Measurements from ENCODE around the gene CFDP1.
"Not testable (repeated sequence)": the region's sequence is repeated elsewhere in the genome, so short reads cannot be mapped to it uniquely, and the experiment has no call there.

CFDP1 gene

GRCh38 chr16:75464122-75464918 is 31.0 kb upstream of the CFDP1 start, which contains the start of gene TMEM170A:
Gene TMEM170A, minus strand, starts transcription at chr16:75464689. Its CDS starts 89 bp downstream, at chr16:75464600.
- peak within 1 kb of the TSS; percentile 86 for H3K27ac Mint-ChIP-seq
- H3K4me1 Mint-ChIP-seq (ENCODE audit: low read depth), result peaks cover 44% of the 10 kb centered on the region

GRCh38 chr16:75463389-75464121 is 30.3 kb upstream of the CFDP1 start:
- Mint-ChIP-seq H3K4me1 (ENCODE audit: low read depth) (peaks cover 49% of the 10 kb centered on the region), H3K27ac (peak overlapping the region; percentile 79), H3K4me3 (peak overlapping the region; percentile 89)
- H3K36me3 Mint-ChIP-seq; H3K9me3 Mint-ChIP-seq (ENCODE audit: low read depth); H3K27me3 Mint-ChIP-seq: not testable (repeated sequence)

More at GRCh38 chr16:75464122-75464918, 31.0 kb upstream of the CFDP1 start, which contains the start of gene TMEM170A:
- no peaks in the 10 kb centered on the region for H3K9me3 Mint-ChIP-seq (ENCODE audit: low read depth)
- H3K36me3 Mint-ChIP-seq, result peaks cover 5% of the 10 kb centered on the region
- H3K4me3 Mint-ChIP-seq, result peak within 1 kb of the TSS; percentile 89
- no peaks in the 10 kb centered on the region for H3K27me3 Mint-ChIP-seq

- peaks cover 8% of the 10 kb centered on the region for H3K36me3 Mint-ChIP-seq
- H3K4me1 Mint-ChIP-seq (ENCODE audit: low read depth), result peaks cover 55% of the 10 kb centered on the region
- H3K27me3 Mint-ChIP-seq, result no peaks in the 10 kb centered on the region
- no peaks in the 10 kb centered on the region for H3K9me3 Mint-ChIP-seq (ENCODE audit: low read depth)
- H3K27ac Mint-ChIP-seq, result peak overlapping the region; percentile 79
- H3K4me3 Mint-ChIP-seq, result peak overlapping the region; percentile 89
These were observed 29.5 kb upstream of the CFDP1 start for GRCh38 chr16:75462806-75463205.

- H3K27ac Mint-ChIP-seq, result no peak overlapping the region
- H3K4me1 Mint-ChIP-seq (ENCODE audit: low read depth), result peaks cover 61% of the 10 kb centered on the region
- H3K4me3 Mint-ChIP-seq, result peak overlapping the region; percentile 54
- H3K27me3 Mint-ChIP-seq, result no peaks in the 10 kb centered on the region
- peaks cover 8% of the 10 kb centered on the region for H3K36me3 Mint-ChIP-seq
- no peaks in the 10 kb centered on the region for H3K9me3 Mint-ChIP-seq (ENCODE audit: low read depth)
These were observed 28.3 kb upstream of the CFDP1 start for GRCh38 chr16:75461575-75461974.

GRCh38 chr16:75460446-75460845 is 27.1 kb upstream of the CFDP1 start:
- no peaks in the 10 kb centered on the region for H3K9me3 Mint-ChIP-seq (ENCODE audit: low read depth)
- no peaks in the 10 kb centered on the region for H3K27me3 Mint-ChIP-seq
- peak overlapping the region; percentile 59 for H3K27ac Mint-ChIP-seq
- peaks cover 70% of the 10 kb centered on the region for H3K4me1 Mint-ChIP-seq (ENCODE audit: low read depth)
- H3K4me3 Mint-ChIP-seq, result peak overlapping the region; percentile 4
- H3K36me3 Mint-ChIP-seq, result peaks cover 8% of the 10 kb centered on the region

- Mint-ChIP-seq H3K27ac (peak overlapping the region; percentile 41), H3K27me3 (no peaks in the 10 kb centered on the region), H3K36me3 (peaks cover 8% of the 10 kb centered on the region)
These were observed 26.4 kb upstream of the CFDP1 start for GRCh38 chr16:75459691-75460090.

GRCh38 chr16:75458439-75458838 is 25.1 kb upstream of the CFDP1 start:
- peaks cover 71% of the 10 kb centered on the region for H3K4me1 Mint-ChIP-seq (ENCODE audit: low read depth)

More at GRCh38 chr16:75459691-75460090, 26.4 kb upstream of the CFDP1 start:
- Mint-ChIP-seq H3K4me1 (ENCODE audit: low read depth) (peaks cover 67% of the 10 kb centered on the region), H3K4me3 (peak overlapping the region; percentile 20), H3K9me3 (ENCODE audit: low read depth) (no peaks in the 10 kb centered on the region)

GRCh38 chr16:75458029-75458428 is 24.7 kb upstream of the CFDP1 start:
- peaks cover 8% of the 10 kb centered on the region for H3K36me3 Mint-ChIP-seq
- H3K4me1 Mint-ChIP-seq (ENCODE audit: low read depth), result peaks cover 70% of the 10 kb centered on the region
- H3K27ac Mint-ChIP-seq, result no peak overlapping the region
- no peak overlapping the region for H3K4me3 Mint-ChIP-seq
- H3K9me3 Mint-ChIP-seq (ENCODE audit: low read depth), result no peaks in the 10 kb centered on the region
- H3K27me3 Mint-ChIP-seq, result no peaks in the 10 kb centered on the region

More at GRCh38 chr16:75458439-75458838, 25.1 kb upstream of the CFDP1 start:
- Mint-ChIP-seq H3K27ac (no peak overlapping the region), H3K4me3 (no peak overlapping the region), H3K9me3 (ENCODE audit: low read depth) (no peaks in the 10 kb centered on the region), H3K27me3 (no peaks in the 10 kb centered on the region), H3K36me3 (peaks cover 8% of the 10 kb centered on the region)

- H3K4me1 Mint-ChIP-seq (ENCODE audit: low read depth), result peaks cover 67% of the 10 kb centered on the region
- peaks cover 8% of the 10 kb centered on the region for H3K36me3 Mint-ChIP-seq
- no peaks in the 10 kb centered on the region for H3K27me3 Mint-ChIP-seq
- no peak overlapping the region for H3K27ac Mint-ChIP-seq
- no peaks in the 10 kb centered on the region for H3K9me3 Mint-ChIP-seq (ENCODE audit: low read depth)
- no peak overlapping the region for H3K4me3 Mint-ChIP-seq
These were observed 24.2 kb upstream of the CFDP1 start for GRCh38 chr16:75457485-75458021.

- no peaks in the 10 kb centered on the region for H3K27me3 Mint-ChIP-seq
- no peak overlapping the region for H3K4me3 Mint-ChIP-seq
- no peak overlapping the region for H3K27ac Mint-ChIP-seq
- peaks cover 62% of the 10 kb centered on the region for H3K4me1 Mint-ChIP-seq (ENCODE audit: low read depth)
- H3K9me3 Mint-ChIP-seq (ENCODE audit: low read depth), result no peaks in the 10 kb centered on the region
- H3K36me3 Mint-ChIP-seq, result peaks cover 8% of the 10 kb centered on the region
These were observed 23.7 kb upstream of the CFDP1 start for GRCh38 chr16:75456971-75457370.

GRCh38 chr16:75456486-75456885 is 23.2 kb upstream of the CFDP1 start:
- not testable (repeated sequence) for H3K27ac Mint-ChIP-seq; H3K4me3 Mint-ChIP-seq; H3K27me3 Mint-ChIP-seq; H3K36me3 Mint-ChIP-seq; H3K9me3 Mint-ChIP-seq (ENCODE audit: low read depth)
- peaks cover 59% of the 10 kb centered on the region for H3K4me1 Mint-ChIP-seq (ENCODE audit: low read depth)

- H3K9me3 Mint-ChIP-seq (ENCODE audit: low read depth), result no peaks in the 10 kb centered on the region
- no peak overlapping the region for H3K27ac Mint-ChIP-seq
- H3K4me3 Mint-ChIP-seq, result no peak overlapping the region
- H3K4me1 Mint-ChIP-seq (ENCODE audit: low read depth), result peaks cover 53% of the 10 kb centered on the region
- H3K27me3 Mint-ChIP-seq, result no peaks in the 10 kb centered on the region
- peaks cover 8% of the 10 kb centered on the region for H3K36me3 Mint-ChIP-seq
These were observed 22.4 kb upstream of the CFDP1 start for GRCh38 chr16:75455677-75456076.

- H3K4me3 Mint-ChIP-seq, result no peak overlapping the region
- H3K36me3 Mint-ChIP-seq, result peaks cover 3% of the 10 kb centered on the region
- no peaks in the 10 kb centered on the region for H3K27me3 Mint-ChIP-seq
- H3K9me3 Mint-ChIP-seq (ENCODE audit: low read depth), result no peaks in the 10 kb centered on the region
- no peak overlapping the region for H3K27ac Mint-ChIP-seq
- H3K4me1 Mint-ChIP-seq (ENCODE audit: low read depth), result peaks cover 30% of the 10 kb centered on the region
These were observed 19.3 kb upstream of the CFDP1 start for GRCh38 chr16:75452464-75453190.

- no peaks in the 10 kb centered on the region for H3K27me3 Mint-ChIP-seq
- no peak overlapping the region for H3K27ac Mint-ChIP-seq
- H3K36me3 Mint-ChIP-seq, result peaks cover 3% of the 10 kb centered on the region
- H3K4me3 Mint-ChIP-seq, result no peak overlapping the region
- no peaks in the 10 kb centered on the region for H3K9me3 Mint-ChIP-seq (ENCODE audit: low read depth)
- H3K4me1 Mint-ChIP-seq (ENCODE audit: low read depth), result no peaks in the 10 kb centered on the region
These were observed 13.1 kb upstream of the CFDP1 start for GRCh38 chr16:75446416-75446815.
